GM06990 (cell line): ENCODE data around the gene TAP1.

Experiments
- DNase-seq: peaks from one replicate; pipeline ENCODE4 v3.0.0-alpha.2; 2011; ENCODE audit not compliant: insufficient read length; ENCODE audit errors: extremely low read depth
- H3K27me3 ChIP-seq: replicated peaks from 2 replicates; pipeline ENCODE4 v1.6.0; 2011; ENCODE audit warnings: low read length; ENCODE audit not compliant: control insufficient read depth, insufficient read depth
- H3K36me3 ChIP-seq: 2 replicates; pipeline ENCODE4 v1.5.1; 2011; ENCODE audit warnings: low read length; ENCODE audit not compliant: control insufficient read depth, insufficient read depth
- H3K4me3 ChIP-seq: replicated peaks from 2 replicates; pipeline ENCODE4 v1.5.1; 2011; ENCODE audit warnings: low read depth, mild to moderate bottlenecking, control low read depth, low read length
- TF ChIP-seq, protein P1 (sequence below): IDR thresholded peaks from 2 replicates; pipeline ENCODE4 v1.5.1; 2011; ENCODE audit warnings: low read length, control low read depth, mild to moderate bottlenecking, inconsistent platforms; ENCODE audit not compliant: insufficient read depth, poor library complexity, severe bottlenecking

TAP1 gene

DNA sequence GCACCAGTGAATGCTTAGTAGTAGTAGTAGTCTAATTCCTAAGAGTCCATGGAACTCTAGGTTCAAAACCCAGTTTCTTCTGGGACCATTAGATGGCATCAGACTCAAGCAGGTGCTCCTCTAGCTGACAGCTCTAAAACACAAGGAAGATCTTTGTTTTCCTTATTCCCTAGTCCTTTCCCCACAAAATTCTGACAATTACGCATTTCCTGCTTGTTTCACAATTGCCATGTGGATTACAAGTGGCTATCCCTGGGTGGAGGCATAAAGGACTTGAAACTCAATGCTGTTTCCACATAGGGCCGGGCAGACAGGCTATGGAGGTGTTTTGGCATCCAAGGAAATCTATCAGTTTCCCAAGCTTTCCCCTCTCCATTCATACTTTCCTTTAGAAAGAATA lies 27.5 kb downstream of the TAP1 start:
- peaks cover 26% of the 10 kb centered on the region for H3K36me3 ChIP-seq
- no peaks in the 10 kb centered on the region for H3K27me3 ChIP-seq
- no peak for DNase-seq
- TF ChIP-seq, protein P1, sequence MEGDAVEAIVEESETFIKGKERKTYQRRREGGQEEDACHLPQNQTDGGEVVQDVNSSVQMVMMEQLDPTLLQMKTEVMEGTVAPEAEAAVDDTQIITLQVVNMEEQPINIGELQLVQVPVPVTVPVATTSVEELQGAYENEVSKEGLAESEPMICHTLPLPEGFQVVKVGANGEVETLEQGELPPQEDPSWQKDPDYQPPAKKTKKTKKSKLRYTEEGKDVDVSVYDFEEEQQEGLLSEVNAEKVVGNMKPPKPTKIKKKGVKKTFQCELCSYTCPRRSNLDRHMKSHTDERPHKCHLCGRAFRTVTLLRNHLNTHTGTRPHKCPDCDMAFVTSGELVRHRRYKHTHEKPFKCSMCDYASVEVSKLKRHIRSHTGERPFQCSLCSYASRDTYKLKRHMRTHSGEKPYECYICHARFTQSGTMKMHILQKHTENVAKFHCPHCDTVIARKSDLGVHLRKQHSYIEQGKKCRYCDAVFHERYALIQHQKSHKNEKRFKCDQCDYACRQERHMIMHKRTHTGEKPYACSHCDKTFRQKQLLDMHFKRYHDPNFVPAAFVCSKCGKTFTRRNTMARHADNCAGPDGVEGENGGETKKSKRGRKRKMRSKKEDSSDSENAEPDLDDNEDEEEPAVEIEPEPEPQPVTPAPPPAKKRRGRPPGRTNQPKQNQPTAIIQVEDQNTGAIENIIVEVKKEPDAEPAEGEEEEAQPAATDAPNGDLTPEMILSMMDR = peak; percentile 32
- no peak overlapping the region for H3K4me3 ChIP-seq

DNA sequence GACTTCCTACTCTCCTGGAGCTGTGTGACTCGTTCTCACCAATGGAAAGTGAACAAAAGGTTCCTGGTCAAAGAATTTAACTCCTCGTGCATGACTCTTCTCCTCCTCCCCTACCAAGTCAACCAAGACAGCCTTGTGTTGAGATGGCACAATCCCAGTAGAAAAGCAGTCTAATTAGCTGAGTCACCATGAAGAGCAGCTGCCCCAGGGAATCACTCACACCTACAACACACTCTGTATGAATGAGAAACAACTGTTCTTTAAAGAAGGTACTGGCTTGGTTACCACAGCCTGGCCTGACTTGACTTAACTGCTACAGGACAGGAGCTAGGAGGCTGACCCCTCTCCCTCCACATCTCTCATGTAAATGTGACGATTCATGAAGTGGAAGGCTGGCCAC lies 33.8 kb downstream of the TAP1 start:
- Histone ChIP-seq H3K36me3 (no peaks in the 10 kb centered on the region), H3K4me3 (no peak overlapping the region), H3K27me3 (no peaks in the 10 kb centered on the region)
- TF ChIP-seq, protein P1 = no peak
- DNase-seq = no peak

DNA sequence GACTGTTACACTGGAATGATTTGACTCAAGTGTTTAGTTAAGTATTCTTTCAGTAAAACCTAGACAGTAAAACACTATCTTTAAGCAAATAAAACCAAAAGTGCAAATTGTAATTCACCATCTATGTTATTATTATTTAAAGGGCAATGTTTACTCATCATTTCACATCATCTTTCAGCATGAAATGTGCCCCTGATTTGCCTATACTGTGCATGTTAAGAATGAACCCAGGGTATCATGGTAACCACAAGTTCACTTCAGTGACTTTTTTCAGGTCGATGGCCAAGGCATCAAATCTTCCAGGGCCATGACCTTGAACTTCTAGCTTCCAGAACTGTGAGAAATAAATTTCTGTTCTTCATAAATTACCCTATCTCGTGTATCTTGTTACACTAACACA lies 34.6 kb downstream of the TAP1 start:
- Histone ChIP-seq H3K27me3 (no peaks in the 10 kb centered on the region), H3K36me3 (peaks cover 2% of the 10 kb centered on the region; the same call in 1 of the 2 replicates), H3K4me3 (no peak overlapping the region)
- TF ChIP-seq, protein P1 = no peak
- DNase-seq = no peak

DNA sequence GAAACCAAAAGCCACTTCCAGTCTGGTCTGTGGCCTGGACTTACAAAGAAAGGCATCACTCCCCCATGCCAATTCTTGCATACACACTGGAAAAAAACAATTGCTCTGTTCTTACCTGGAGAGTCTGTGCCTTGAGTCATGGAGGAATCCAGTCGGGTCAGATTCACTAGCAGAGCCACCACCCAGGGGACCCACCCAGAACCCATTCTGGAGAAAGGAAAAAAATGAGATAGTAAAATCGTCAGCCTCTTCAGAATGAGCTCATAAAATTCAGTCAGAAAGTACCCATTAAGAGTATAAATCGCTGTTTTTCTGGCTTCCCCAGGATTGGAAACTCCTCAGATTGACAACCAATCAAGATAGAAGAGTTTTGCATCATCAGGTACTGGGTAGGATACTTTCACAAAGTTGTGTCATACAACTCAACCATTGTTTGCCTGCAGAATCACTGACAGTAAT lies 36.7 kb downstream of the TAP1 start, which contains the start of gene HLA-DOB:
HLA-DOB (minus strand) TSS at position 257 of the 459 bp plus-strand sequence; CDS start at position 206, 51 bp downstream.
- DNase-seq = peak; percentile 59
- Histone ChIP-seq H3K36me3 (peaks cover 8% of the 10 kb centered on the region; the same call in 1 of the 2 replicates), H3K4me3 (peak within 1 kb of the TSS; percentile 78), H3K27me3 (no peaks in the 10 kb centered on the region)
- TF ChIP-seq, protein P1 = no peak

DNA sequence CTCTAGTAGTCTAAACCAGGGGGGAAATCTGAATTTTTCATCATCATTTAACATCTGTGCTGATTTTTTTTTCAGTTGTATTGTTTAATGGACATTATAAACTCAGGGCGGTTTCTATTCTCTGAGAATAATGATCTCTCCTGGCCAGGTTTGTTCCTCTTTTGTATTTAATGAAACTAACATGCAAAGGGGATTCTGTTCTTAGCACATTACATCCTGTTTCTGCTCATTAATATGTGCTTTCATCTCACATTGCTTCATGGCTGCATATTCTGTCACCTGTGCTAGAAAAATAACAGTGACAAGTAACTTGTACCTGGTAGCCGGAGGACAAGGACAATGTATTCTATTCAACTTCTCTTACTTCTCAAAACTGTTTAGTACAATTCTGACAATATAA lies 37.5 kb downstream of the TAP1 start:
- H3K4me3 ChIP-seq = peak overlapping the region; percentile 78
- H3K36me3 ChIP-seq = peaks cover 8% of the 10 kb centered on the region; the same call in 1 of the 2 replicates
- TF ChIP-seq, protein P1 = no peak
- H3K27me3 ChIP-seq = no peaks in the 10 kb centered on the region
- DNase-seq = peak; percentile 61

DNA sequence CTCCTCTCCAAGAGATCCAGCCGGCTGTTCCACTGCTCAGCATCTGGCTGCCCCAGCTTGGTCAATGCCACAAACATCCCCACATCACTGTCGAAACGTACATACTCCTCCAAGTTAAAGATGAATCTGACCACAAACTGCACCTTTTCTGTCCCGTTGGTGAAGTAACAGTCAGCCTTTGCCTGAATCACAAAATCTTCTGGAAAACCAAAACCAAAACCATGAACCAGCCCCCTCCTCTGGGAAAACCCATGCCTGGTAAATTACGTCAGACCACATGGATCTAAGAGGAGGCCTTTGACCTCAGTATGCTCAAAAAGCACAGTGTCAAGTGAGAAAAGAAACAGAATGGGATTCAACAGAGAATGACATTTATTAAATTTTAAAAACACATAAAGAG lies 38.4 kb downstream of the TAP1 start:
- TF ChIP-seq, protein P1 = no peak
- H3K36me3 ChIP-seq = peaks cover 8% of the 10 kb centered on the region; the same call in 1 of the 2 replicates
- H3K27me3 ChIP-seq = no peaks in the 10 kb centered on the region
- peak overlapping the region; percentile 78 for H3K4me3 ChIP-seq
- no peak for DNase-seq
